ENCODE data around the gene RNPEPL1. TPM values are rescaled to one million over a fixed set of nuclear protein-coding genes. Genes with fewer than 3 reads are reported as not detected.
"Not testable (repeated sequence)": the region's sequence is repeated elsewhere in the genome, so short reads cannot be mapped to it uniquely, and the experiment has no call there.

Gene RNPEPL1
- polyA plus RNA-seq, 12 donors: 22.4 to 44.5 (median 23.3) TPM; not detected in 1

DNA sequence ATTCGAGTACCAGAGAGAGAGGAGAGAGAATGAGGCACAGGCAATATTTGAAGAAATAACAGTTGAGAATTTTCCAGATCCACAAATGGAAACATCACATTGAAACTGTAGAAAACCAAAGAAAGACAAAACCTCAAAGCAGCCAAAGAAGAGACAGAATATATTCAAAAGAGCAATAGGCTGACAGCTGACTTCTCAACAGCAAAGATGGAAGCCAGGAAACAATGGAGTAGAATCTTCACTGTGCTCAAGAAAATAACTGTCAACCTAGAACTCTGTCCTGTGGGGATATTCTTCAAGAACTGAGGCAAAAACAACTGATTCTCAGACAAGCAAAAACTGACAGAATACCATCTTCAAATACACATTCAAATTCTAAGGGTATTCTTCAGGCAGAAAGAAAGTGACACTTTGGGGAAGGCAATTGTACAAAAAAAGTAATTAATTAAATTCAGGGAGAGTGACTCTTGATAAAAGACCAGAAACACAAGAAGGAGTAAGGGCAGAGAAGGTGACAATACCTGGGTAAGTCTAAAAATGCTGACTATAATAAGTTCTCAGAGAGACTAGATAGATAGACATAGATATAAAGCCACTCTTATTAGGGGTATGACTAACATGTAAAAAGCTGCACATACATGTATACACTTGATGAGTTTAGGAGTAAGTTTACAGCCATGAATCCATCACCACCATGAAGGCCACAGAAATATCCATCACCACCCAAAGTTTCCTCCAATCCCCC is 36.1 kb upstream of the RNPEPL1 start:
- DNase-seq: no peak

DNA sequence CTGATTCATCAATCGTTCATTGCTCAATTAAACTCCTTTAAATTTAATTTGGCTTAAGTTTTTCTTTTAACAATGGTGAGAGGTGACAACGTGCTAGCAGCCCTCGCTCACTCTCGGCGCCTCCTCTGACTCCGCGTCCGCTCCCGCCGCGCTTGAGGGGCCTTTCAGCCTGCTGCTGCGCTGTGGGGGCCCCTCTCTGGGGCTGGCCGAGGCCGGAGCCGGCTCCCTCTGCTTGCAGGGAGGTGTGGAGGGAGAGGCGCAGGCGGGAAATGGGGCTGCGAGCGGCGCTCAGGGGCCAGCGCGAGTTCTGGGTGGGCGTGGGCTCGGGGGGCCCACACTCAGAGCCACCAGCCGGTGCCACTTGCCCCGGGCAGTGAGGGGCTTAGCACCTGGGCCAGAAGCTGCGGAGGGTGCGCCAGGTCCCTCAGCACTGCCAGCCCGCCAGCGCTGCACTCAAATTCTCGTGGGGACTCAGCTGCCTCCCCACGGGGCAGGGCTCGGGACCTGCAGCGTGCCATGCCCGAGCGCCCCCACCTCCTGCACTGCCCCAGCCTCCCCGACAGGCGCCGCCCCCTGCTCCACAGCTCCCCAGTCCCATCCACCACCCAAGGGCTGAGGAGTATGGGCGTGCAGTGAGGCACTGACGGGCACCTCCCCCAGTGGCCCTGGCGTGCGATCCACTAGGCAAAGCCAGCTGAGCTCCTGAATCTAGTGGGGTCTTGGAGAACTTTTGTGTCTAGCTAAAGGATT is 30.1 kb upstream of the RNPEPL1 start:
- no peak for DNase-seq

DNA sequence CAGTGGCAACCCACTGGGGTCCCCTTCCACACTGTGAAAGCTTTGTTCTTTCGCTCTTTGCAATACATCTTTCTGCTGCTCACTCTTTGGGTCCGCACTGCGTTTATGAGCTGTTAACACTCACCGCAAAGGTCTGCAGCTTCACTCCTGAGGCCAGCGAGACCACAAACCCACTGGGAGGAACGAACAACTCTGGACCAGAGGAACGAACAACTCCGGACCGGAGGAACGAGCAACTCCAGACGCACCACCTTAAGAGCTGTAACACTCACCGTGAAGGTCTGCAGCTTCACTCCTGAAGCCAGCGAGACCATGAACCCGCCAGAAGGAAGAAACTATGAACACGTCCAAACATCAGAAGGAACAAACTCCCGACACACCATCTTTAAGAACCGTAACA is 29.2 kb upstream of the RNPEPL1 start:
- DNase-seq: not testable (repeated sequence)

DNA sequence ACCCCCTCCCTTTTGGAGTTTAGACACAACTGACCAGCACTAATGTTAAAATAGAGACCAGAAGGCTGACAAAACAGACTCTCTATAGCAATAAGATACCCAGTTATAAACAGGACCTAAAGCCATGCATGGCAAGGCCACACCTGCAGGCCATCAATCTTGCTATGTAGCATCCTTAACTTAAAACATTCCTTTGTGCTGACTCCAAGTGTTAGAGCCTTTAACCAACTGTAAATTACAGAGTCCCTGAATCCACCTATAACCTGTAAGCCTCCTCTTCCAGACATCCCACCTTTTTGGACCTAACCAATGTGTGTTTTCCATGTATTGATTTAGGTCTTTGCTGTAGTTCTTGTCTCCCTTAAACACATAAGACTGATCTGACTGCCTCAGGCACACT is 28.4 kb upstream of the RNPEPL1 start:
- DNase-seq: no peak

DNA sequence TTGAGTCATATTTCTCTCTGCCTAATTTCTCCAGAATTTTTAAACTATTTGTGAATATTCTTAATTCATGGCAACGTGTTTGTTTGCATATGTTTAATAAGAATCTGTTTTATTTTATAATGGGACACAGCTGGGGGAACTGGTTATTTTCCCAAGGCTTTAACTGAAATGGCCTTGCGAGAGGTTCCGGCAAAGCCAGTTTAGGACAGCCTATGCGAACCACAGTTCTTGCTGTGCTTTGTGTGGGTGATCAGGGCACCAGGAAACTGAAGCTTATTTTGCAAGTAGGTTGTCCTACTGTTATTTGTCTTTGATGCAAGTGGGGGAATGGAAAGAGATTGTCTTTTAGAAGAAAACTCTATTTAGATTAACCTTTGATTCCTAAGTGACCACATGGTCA is 17.0 kb upstream of the RNPEPL1 start:
- no peak for DNase-seq

DNA sequence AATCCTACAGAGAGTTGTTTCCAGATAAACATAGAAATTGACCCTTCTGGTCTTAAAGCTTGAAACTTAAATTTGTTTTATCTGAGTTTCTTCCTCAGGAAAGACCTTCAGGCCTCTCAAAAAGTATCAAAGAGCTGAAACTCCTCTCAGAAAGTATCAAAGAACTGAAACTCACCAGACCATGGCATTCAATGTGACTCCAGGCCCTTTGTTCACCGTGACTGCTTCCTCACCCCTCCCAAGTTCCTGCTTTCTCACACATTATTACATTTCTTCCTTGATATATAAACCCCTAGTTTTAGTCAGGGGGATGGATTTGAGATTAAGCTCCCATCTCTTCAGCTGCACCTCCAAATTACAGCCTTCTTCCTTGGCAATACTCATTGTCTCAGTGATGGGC is 16.5 kb upstream of the RNPEPL1 start:
- DNase-seq: no peak

DNA sequence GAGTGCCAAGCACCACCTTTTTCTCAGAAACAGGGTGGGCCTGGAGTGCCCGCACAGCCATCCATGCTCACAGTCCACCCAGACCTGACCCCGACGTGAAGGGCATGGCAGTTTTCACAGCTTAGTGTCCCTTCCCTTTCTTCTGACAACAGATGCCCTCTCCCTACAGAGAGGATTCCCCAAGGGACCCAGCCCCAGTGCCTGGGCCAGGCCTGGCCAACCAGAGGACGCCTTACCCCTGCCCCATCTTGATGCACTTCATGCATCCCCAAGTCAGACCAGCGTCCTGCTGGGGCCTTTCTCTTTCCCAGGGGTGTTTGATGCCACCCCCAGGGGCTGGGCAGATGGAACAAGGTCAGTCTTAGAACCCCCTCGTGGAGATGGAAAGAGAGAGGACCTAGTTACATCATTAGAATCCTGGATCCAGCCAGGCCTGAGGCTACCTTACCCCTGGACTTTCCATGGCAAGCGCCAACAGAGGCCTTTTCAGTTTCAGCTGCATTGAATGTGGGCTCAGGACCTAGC is 14.3 kb upstream of the RNPEPL1 start:
- no peak for DNase-seq

DNA sequence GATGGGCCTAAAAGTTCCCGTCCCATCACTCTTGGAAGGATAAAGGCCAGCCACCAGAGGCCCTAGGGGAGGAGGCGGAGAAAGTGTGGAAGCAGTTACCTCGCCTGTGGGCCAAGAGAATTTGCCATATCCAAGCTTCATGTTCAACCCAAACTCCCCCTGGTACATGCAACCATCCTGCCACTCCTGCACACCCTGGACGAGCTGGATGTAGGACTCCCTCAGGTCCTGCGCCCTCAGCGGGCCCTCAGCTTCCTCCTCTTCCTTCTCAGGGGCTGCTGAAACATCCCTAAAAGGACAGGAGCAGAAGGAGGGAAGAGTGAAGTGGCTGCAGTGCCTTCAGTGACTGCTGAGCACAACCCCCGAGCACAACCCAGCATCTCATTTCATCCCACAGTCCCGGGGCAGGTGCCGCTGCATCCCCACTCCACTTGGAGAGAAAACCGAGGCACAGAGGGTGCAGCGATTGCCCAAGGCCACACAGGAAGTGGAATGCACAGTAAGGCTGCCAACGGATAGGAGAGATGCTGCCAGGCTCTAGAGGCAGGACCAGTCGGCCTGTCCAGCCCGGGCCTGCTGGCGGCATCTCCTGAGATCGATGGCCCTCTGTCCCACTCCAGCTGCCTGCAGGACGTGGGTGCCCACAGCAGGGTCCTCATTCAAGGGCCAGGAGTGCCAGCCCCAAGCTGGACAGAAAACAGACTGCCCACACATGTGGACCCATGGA is 13.4 kb upstream of the RNPEPL1 start:
- DNase-seq: no peak

DNA sequence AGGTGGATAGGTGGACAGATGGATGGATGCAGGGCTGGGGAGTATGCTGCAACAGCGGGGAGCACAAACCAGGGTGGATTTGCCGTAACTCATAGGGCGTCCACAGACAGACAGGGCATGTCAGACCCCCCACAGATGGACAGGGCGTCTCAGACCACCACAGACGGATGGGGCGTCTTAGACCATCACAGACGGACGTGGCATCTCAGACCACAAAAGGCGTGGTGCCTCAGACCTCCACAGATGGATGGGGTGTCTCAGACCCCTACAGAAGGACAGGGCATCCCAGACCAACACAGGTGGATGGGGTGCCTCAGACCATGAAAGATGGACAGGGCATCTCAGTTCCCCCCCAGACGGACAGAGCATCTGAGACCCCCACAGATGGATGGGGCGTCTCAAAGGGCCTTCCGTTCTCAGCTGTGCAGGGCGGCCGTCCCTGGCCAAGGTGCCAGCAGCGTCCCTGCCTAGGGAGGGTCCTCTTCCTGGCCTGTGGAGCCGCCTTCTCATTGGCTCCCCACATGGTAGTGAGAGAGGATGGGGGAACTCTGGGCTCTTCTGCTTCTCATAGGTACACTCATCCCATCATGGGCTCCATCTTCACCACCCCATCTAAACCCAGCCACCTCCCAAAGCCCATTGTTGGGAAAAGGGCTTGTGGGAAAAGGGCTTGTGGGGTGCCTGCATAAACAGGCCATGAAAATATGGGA is 12.6 kb upstream of the RNPEPL1 start:
- DNase-seq: no peak

DNA sequence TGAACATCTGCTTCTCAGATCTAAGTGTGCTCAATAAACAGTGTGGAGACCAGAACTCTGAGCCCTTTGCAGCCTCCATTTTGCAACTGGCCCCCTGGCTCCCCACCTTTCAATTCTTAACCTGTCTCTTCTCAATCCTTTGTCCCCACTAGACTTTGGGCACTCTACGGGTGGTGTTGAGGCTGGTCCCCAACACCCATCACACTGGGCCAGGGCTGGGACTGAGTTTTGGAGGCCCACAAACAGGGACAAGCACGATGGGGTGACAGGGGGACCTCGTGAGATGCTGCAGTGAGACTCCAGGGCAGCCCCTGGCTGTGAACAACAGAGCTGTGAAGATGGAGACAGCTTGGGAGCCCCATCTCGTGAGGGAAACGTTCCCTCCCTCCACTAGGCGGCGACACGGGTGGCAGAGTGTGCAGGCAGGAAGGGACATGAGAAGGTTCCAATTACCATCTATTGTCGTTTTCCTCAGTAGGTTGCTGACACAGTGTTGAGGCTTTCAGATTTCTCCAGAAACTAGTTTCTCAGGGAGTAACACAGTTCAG is 11.7 kb upstream of the RNPEPL1 start:
- DNase-seq: no peak

DNA sequence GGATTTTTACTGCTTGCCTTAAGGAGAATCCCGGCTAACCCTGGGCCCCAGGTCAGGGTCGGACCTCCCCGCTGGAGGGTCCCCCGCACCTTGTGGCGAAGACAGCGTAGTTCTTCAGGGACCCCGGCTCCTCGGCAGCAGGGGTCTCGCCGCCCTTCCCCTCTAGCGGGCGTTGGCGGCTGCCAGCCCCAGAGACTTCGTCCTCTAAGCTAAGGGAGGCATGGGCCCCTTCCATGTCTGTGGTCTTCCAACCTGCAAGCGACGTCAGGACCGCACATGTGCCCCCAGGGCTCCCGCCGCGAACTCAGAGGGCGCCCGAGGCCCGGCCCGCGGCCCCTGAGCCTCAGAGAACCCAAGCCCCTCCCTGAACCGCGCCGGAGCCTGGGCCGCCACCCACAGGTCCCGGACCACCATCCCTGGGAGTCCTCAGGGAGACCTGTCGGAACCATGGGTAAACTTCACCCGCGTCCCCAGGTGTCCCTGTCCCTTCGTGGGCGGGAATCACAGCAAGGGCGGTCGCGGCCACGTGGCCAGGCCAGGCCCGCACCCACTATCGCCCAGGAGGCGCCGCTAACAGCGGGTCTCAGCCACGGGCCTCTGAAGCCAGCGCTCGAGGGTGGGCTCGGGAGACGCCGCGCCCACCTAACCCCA is 11.1 kb upstream of the RNPEPL1 start:
- no peak for DNase-seq

DNA sequence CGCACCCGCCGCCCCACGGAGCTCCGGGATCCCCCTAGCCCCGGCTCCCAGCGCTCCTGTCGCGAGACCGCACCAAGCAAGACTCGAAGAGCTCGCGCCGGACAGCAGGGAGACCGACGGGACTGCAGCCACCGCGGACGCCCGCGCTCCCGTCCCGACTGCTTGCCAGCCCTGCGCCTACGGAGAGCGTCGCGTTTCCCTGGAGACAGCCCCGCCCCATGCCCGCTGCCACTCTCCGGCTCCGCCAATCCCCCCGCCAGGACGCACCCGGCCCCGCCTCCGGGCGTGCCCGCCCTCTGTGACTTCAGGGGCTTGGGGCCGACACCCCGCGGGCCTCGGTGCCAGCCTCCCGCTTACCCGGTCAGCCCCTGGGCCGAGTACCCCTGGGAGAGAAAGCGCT is 10.5 kb upstream of the RNPEPL1 start, which contains the start of gene ANKMY1:
Gene ANKMY1, minus strand, starts transcription at position 181 of the 400 bp plus-strand sequence. CDS start 653 bp downstream, outside the sequence.
- DNase-seq: peak; percentile 41

DNA sequence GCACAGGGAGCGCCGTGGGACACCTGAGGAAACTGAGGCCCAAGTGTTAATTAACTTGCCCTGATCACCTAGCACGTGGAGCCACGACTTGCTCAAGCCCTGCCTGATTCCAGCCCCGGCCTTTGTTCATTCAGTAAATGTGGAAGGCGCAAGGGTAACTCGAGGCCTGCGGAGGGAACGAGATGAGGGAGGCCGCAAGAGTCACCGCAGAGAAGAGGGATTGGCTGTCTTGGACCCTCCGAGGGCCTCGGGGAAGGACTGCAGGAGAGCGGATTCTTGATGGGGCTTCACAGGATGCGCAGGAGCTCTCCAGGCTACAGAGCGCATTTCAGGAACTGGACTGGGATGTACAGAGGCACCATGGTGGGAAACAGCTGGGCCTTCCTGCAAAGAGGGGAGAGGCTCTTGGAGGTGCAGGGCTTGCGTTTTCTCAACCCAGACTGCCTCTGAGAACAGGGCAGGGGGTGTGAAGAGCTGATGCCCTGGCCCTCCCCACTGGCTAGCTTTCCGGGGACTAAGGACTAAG is 10.0 kb upstream of the RNPEPL1 start:
- DNase-seq: no peak

DNA sequence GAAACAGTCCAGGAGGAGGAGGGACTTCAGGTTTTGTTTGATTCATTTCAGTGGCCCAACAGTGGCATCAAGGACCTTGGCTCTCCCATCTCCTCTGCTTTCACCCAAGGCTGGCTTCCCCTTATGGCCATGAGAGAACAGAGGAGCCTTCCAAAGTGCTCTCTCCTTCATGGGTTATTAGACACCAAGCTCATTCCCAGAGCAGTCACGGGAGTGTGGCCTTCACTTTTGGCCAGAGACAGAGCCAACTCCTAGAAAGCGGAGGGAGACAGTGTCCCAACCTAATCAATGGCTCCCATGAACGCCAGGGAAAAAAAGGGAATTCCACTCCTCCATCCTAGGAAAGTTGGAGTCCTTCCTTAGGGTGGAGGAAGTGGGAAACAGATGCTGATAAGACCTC is 9.0 kb upstream of the RNPEPL1 start:
- no peak for DNase-seq

DNA sequence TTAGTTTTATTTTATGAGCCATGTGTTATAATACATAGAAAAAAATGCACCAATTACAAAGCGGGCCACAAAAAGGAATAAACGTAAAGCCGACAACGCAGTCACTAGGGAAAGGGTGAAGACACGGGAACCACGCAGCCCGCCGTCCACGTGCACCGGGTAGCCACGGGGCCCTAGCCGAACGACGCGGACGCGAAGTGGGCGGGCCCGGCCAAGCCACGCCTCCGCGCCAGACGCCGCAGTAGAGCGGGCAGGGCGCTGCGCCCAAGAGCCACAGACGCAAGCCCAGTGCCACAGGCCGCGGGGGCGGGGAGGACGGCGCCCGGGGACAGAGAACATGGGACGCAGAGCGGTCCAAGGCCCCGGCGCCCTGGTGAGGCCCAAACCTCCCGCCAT is 8.2 kb upstream of the RNPEPL1 start, which contains the start of gene DUSP28:
Gene DUSP28, plus strand, starts transcription at position 274 of the 396 bp plus-strand sequence. CDS start 328 bp downstream, outside the sequence.
- DNase-seq: peak; percentile 82

DNA sequence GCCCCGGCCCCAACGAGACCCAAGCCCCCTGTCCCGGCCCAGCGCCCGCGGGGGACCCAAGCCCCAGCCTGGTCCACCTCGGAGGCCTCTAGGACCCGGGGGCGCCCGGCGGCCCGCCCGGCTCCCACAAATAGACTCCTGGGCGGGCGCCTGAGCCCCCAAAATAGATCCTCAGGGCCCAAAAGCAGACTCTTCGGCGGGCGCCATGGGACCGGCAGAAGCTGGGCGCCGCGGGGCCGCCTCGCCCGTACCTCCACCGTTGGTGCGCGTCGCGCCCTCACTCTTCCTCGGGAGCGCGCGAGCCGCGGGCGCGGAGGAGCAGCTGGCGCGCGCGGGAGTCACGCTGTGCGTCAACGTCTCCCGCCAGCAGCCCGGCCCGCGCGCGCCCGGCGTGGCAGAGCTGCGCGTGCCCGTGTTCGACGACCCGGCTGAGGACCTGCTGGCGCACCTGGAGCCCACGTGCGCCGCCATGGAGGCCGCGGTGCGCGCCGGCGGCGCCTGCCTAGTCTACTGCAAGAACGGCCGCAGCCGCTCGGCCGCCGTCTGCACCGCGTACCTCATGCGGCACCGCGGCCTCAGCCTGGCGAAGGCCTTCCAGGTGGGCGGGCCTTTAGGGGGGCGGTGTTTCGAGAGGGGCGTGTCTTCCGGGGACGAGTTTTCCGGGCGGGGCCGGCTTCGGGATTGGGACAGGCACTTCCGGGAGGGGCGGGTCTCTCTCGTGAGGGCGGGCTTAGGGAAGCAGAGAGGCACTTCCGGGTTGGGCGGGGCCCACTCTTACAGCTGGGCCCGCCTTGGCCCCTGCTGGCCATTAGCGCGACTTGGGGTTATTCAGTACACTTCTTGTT is 7.6 kb upstream of the RNPEPL1 start:
- DNase-seq: peak; percentile 99

DNA sequence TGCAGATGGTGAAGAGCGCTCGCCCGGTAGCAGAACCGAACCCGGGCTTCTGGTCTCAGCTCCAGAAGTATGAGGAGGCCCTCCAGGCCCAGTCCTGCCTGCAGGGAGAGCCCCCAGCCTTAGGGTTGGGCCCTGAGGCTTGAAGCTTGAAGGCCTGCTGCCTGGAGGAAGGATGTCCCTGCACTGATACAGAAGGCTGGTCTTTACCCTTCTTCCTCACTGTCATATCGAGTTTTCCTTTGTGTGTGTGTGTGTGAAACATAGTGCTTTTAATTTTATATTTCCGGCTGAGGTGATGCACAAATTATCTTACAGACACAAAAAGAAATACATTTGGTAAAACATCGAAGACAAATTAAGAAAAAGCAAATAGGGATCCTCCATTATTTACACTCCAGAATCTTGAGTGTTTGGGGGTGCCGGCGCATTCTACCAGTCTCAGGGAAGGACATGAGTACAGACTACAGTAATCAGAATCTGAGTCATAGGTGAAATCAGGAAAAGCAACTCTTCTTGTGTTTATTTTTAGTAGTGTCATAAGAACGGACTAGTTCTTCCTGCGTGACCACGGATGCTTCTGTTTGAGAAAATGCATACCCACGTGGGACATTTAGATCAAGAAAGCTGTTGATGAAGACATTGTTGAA is 6.8 kb upstream of the RNPEPL1 start:
- DNase-seq: no peak

DNA sequence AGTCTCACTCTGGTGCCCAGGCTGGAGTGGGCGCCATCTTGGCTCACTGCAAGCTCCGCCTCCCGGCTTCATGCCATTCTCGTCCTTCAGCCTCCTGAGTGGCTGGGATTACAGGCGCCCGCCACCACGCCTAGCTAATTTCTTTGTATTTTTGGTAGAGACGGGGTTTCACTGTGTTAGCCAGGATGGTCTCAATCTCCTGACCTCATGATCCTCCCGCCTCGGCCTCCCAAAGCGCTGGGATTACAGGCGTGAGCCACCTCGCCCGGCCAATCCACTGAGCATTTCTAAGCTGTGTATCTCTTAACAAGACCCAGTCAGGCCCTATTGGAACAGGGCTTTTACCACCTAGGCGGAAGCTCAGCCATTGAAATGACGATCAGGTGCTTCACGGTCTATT is 5.1 kb upstream of the RNPEPL1 start:
- DNase-seq: not testable (repeated sequence)
